Activated CD4-positive, alpha-beta T cell treated with anti-CD3 and anti-CD28 coated beads, Interleukin-2, amount 50 U/mL, for 48 hours (primary cell): ENCODE data around the gene G3BP2.
A peak's percentile ranks its signal among the peaks of the same experiment; 100 is the strongest.
"Not testable (repeated sequence)": the region's sequence is repeated elsewhere in the genome, so short reads cannot be mapped to it uniquely, and the experiment has no call there.

Experiments
- DNase-seq, 2 experiments: peaks; one replicate each; pipeline ENCODE4 v3.0.0-alpha.2; 2020

The G3BP2 gene

DNA sequence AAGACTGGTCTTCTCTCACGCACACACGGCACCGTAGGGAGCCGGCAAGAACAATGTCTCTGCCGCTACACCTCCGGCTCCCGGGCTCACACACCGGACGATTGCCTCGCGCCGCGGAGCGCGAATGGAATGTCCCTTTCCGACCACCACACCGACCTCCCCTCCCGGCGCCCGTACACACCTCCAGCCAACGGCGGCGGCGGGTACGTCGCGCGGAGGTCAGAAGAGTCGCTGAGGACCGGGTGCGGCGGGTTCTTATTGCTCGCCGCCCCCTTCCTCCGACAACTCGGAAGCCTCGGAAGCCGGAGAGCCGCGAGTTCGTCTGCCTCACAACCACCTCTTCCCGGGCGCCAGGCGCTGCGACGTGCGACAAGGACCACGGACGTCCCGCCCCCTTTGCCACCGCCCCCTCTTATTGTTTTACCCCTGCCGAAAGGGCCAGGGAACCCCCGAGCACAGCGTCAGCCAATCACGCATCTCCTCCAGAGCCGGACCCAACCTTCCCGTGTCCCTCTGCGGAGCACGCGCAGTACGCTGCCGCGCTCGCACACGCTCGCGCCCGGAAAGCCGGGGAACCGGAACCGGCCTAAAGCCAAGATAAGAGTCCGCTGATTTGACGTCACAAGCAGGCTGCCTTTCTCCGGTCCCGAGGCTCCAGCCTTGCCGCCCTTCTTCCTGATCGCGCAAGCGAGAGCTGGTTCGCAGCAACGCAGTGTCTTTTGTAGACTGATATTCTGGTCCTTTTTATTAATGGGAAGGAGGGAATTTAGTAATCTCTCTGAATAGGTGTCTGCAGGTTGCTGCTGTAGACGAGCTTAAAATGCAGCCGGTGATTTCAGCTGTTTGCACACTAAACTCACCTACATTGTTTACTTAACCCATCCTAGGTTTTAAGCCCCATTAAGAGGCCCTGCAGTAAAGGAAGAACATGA lies at the start of gene G3BP2:
G3BP2 (minus strand) TSS at position 385 of the 932 bp plus-strand sequence. CDS start 11,386 bp downstream, outside the sequence.
- DNase-seq: peak; percentile 97 to 98

GRCh38 chr4:75722417-75722816 lies 49.2 kb upstream of the G3BP2 start:
- no peak for DNase-seq

DNA sequence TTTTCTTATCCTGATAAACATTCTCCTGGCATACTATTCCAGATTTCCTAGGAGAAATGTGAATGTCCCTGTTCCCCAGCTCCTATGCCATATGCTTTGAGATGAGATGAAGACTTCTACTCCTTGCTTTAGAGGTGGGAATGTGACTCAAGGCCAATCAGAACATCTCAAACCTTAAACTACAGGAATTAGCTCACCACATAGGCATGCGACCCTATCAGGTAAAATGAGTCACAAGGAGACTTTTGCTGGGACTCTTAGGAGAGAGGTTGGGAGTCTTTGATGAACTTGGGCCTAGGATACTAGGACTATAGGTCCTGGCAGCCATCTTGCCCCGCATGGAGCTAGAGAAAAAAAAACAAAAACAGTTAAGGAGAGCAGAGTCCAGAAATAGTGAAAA lies 45.3 kb upstream of the G3BP2 start:
- DNase-seq: no peak

DNA sequence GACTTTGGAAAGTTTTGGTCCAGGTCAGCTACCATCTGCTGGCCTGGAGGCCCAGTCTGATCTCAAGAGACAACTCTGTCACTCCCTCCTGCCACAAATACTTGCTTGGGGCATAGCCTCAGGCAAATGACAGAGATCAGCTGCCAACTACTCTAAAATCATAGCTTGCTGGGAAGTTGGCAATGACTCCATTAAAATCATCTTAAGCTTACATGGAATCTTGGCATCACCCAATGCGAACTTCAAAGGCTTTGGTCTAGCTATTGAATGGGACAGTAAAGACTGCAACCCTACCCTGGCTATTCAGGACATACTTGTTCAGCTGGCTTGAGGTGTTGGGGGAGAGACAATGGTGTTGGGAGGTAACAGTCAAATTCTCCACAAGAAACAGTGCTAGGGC lies 44.2 kb upstream of the G3BP2 start:
- no peak for DNase-seq

- DNase-seq: not testable (repeated sequence)
Measured at GRCh38 chr4:75716054-75716453, 42.8 kb upstream of the G3BP2 start.

- no peak for DNase-seq
Measured at GRCh38 chr4:75715105-75715799, 42.0 kb upstream of the G3BP2 start.

DNA sequence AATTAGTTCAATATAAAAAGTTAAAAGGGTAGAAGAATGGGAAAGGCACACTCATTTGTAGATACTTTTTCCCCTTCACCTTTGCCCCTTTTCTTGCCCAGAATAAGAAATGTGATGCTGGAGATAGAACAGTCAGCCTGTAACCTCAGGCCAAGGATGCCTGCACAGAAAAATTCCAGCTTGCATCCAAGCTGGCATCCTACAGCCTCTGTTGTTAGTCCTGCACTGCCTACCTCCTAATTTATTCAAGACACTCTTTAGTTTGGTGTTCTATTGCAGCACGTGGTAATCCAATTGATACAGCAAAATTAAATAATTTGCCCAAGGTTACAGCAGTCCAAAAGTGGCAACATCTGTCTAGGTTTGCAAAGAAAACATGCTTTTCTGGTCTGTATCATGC lies 41.5 kb upstream of the G3BP2 start:
- DNase-seq: no peak

DNA sequence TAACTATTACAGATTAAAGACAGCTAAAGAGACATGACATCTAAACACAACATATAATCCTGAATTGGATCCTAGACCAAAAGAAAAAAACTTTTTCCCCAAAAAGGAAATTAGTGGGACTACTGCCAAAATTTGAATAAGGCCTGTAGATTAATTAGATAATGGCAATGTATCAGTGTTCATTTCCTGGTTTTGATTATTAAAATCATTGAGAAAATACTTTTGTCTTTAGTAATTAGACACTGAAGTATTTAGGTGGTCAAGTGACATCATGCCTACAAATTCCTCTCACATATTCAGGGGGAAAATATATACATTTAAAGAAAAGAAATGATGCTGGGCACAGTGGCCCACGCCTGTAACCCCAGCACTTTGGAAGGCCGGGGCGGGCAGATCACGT lies 40.8 kb upstream of the G3BP2 start:
- no peak for DNase-seq

DNA sequence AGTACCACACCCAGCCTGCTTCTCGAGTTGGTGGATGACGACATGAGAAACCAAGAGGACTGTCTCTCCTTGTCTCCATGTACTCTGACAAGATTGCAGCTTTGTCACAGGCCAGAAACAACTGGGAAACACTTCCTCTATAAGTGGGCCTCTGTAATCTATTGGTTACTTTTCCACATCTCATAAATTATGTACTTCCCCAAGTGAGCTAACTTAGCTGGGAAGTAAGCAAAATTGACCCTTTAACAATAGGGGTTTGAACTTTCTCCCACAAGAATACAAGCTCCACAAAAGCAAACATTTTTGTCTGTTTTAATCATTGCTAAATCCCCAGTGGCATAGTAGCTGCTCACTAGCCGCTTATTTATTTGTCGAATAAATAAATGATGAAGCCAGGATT lies 37.0 kb upstream of the G3BP2 start:
- DNase-seq: no peak

GRCh38 chr4:75708218-75708691 lies 35.0 kb upstream of the G3BP2 start:
- DNase-seq: peak; percentile 20 to 44

DNA sequence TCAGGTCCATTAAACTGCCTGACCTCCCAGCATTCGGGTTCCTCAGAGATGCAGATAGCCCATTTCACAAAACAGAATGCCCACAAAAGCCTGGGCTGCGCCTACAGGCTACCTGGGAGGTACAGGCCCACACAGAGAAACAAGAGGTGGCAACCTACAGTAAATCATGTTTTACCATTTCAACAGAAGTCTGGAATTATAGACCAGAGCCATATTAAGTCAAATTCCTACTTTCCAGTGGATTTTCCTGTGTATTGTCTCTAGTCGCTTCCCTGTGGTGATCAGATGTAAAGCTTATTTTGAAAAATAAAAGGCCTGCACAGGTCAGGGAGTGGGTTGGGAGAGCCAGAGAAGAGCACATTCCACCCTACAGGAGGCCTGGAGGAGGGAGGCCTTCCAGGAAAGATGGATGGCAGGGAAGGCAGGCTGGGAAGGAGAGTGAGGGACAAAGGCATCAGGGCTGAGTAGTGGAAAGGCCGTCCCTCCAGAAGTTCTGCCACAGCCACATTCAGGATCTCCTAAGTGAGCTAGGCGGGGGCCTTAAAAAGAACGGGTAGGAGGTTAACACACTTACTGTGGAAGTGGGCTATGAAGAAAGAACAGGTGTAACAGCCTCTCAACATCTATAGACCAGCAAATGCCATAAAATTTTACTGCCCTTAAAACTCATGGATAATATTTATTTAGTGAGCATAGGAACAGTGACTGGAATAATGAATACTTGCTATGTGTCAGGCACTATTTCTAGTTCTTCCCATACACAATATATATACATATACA lies 32.2 kb upstream of the G3BP2 start:
- no peak for DNase-seq

DNA sequence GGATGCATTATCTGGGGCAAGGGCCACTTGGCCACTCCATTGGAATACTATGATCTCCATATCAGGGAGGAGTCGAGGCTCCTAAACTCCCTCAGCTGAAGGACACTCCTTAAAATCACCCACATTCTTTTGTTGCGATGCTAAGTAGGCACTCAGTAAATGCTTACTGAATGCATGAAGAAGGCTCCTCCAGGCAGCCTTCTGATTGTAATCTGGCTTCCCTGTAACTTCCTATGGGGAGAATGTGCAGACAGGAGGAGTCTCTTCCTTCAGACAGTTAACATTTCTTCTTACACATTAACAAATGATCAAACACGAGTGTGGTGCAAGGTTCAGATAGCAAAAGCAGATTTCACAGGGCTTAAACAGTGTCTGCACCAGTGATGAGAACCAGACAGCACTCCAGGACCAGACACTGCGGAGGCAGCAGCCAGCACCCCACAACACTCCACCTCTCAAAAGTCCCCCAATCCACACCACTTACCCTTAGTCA lies 29.8 kb upstream of the G3BP2 start:
- no peak for DNase-seq

DNA sequence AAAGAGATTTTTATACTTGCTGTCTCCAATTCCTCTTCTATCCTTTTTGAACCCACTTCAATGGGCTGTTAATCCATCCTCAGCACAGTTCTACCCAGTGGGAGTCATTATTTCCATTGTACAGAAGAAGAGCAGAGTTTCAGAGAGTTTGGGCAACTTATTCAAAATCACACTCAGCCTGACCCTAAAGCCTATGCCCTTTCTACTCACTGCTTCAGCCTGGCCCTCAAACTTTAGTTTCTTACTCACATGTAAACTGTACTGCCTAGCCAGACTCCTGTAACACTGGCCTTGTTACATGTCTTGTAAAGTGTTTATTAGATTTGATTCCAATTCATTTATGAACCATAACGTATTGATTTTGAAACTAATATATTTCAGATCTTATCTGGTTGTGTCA lies 26.1 kb upstream of the G3BP2 start:
- DNase-seq: no peak

GRCh38 chr4:75698963-75699228 lies 25.7 kb upstream of the G3BP2 start:
- no peak for DNase-seq

- peak; percentile 7 to 25 for DNase-seq
Measured at GRCh38 chr4:75698162-75698962, 25.2 kb upstream of the G3BP2 start.

GRCh38 chr4:75696581-75696980 lies 23.4 kb upstream of the G3BP2 start:
- DNase-seq: no peak

DNA sequence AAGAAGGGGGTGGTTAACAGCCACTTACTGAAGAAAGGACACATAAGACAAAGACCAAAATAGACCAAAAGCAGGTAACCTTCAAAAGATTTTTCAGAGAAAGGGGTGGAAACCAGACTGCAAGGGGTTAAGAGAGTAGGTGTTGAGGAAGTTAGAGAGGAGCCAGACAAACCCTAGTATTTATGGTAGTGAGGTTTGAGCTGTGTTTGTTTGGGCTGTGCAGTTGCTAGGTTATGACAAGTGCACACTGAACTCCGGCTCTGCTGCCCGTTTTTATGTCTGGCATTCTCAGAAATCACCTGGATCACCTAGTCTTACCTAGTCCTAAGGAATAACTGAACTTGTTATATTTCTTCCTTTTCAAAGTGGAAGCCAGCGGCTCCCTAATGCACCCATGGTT lies 22.9 kb upstream of the G3BP2 start:
- no peak for DNase-seq

DNA sequence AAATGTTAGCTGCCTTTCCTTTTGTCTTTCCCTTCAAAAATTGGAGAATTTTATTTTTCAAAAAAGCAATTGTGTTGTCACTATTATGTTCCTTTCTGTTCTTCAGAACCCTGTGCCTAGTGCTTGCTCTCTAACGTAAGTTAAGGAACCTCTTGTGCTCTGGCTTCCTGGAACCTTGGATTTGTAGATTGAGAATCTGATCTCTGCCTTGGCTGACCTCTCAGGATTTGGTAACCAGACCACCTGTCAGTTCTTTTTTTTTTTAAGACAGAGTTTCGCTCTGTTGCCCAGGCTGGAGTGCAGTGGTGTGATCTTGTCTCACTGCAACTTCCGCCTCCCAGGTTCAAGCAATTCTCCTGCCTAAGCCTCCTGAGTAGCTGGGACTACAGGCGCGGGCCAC lies 18.9 kb upstream of the G3BP2 start:
- not testable (repeated sequence) for DNase-seq

DNA sequence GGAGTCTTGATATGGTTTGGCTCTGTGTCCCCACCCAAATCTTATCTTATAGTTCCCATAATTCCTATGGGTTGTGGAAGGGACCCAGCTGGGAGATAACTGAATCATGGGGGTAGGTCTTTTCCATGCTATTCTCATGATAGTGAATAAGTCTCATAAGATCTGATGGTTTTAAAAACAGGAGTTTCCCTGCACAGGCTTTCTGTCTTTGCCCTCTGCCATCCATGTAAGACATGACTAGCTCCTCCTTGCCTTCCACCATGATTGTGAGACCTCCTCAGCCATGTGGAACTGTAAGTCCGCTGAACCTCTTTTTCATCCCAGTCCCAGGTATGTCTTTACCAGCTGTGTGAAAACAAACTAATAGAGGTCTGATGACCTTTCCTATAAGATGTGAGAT lies 13.9 kb upstream of the G3BP2 start:
- DNase-seq: not testable (repeated sequence)

DNA sequence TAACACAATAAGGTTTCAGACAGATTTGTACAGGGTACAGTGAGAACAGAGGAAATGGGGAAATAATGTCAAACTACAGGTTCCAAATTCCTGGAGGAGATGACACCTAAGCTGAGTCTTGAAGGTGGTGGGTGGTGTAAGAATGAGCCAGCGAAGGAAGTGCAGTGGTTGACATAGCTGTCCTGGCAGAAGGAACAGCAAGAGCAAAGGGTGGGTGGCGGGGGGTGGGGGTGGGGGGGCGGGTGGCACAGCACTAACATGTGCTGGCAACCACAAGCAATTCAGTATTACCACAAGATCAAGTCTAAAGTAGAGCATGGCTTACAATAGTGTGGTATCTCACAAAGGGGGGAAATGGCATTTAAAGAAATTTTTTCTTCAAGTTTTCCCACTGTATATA lies 13.1 kb upstream of the G3BP2 start:
- DNase-seq: peak in 1 of 2 experiments; percentile 18

GRCh38 chr4:75685546-75686189 lies 12.5 kb upstream of the G3BP2 start:
- DNase-seq: no peak
